ENCODE data around the gene RNF5. TPM values are rescaled to one million over a fixed set of nuclear protein-coding genes. Genes with fewer than 3 reads are reported as not detected.
"Not testable (repeated sequence)": the region's sequence is repeated elsewhere in the genome, so short reads cannot be mapped to it uniquely, and the experiment has no call there.

The RNF5 gene
- total RNA-seq, 4 donors from 2014 or later = 20.8 to 59.0 (median 40.8) TPM

GRCh38 chr6:32191696-32192607 lies 13.7 kb downstream of the RNF5 start:
- H3K27ac ChIP-seq = peak overlapping the region; percentile 95 to 99 (median 98)
- peaks cover 6 to 13% (median 9%) of the 10 kb centered on the region in 3 donors for H3K36me3 ChIP-seq
- DNase-seq = no peak
- TF ChIP-seq CTCF (IDR thresholded peaks at IDR 0.05) (no peak), POLR2A (IDR thresholded peaks at IDR 0.05) (no peak)
- WGBS, 2 donors = 56 to 60% methylated on average over 13 to 15 of the region's 15 CpGs
- peaks cover 22 to 87% (median 46%) of the 10 kb centered on the region in 3 donors for H3K4me1 ChIP-seq
- no peaks in the 10 kb centered on the region for H3K9me3 ChIP-seq
- no peaks in the 10 kb centered on the region for H3K27me3 ChIP-seq
- intact Hi-C loops (cut with DNase I) = no loop called here
- peak overlapping the region; percentile 14 to 88 (median 60) for H3K4me3 ChIP-seq

GRCh38 chr6:32192608-32193039 lies 14.4 kb downstream of the RNF5 start, which contains the start of gene GPSM3:
Gene GPSM3, minus strand, starts transcription at chr6:32192643. Its CDS starts 130 bp downstream, at chr6:32192513.
- peak within 1 kb of the TSS; percentile 14 to 88 (median 60) for H3K4me3 ChIP-seq
- 21 to 26% methylated on average over 4 to 5 of the region's 5 CpGs for WGBS, 2 donors
- intact Hi-C loops (cut with DNase I) = no loop called here

GRCh38 chr6:32193096-32193495 lies 14.9 kb downstream of the RNF5 start:
- intact Hi-C loops (cut with DNase I); H3K27me3 ChIP-seq; DNase-seq; H3K9me3 ChIP-seq; H3K36me3 ChIP-seq: not testable (repeated sequence)
- Histone ChIP-seq H3K4me3 (peak overlapping the region in 3 of 4 donors; percentile 33 to 88 (median 86)), H3K4me1 (peaks cover 17 to 84% (median 39%) of the 10 kb centered on the region in 3 donors), H3K27ac (peak overlapping the region; percentile 95 to 99 (median 98))
- WGBS, 2 donors = 76 to 79% methylated on average over 12 to 13 of the region's 13 CpGs

More at GRCh38 chr6:32192608-32193039, 14.4 kb downstream of the RNF5 start, which contains the start of gene GPSM3:
- no peak for DNase-seq
- Histone ChIP-seq H3K4me1 (peaks cover 22 to 87% (median 44%) of the 10 kb centered on the region in 3 donors), H3K27ac (peak within 1 kb of the TSS; percentile 95 to 99 (median 98)), H3K9me3 (no peaks in the 10 kb centered on the region), H3K27me3 (no peaks in the 10 kb centered on the region), H3K36me3 (peaks cover 0 to 7% (median 2%) of the 10 kb centered on the region in 3 donors)
- TF ChIP-seq CTCF (IDR thresholded peaks at IDR 0.05) (no peak), POLR2A (IDR thresholded peaks at IDR 0.05) (peak in 1 of 4 donors; percentile 46)

- WGBS, 2 donors = 87 to 100% methylated on average over 2 to 4 of the region's 4 CpGs
- intact Hi-C loops (cut with DNase I) = no loop called here
- Histone ChIP-seq H3K27me3 (no peaks in the 10 kb centered on the region), H3K4me3 (no peak overlapping the region), H3K36me3 (no peaks in the 10 kb centered on the region), H3K9me3 (no peaks in the 10 kb centered on the region), H3K4me1 (peaks cover 5 to 71% (median 33%) of the 10 kb centered on the region in 3 donors), H3K27ac (peak overlapping the region; percentile 84 to 100 (median 99))
- TF ChIP-seq POLR2A (IDR thresholded peaks at IDR 0.05) (no peak), CTCF (IDR thresholded peaks at IDR 0.05) (no peak)
- no peak for DNase-seq
Observed at GRCh38 chr6:32194388-32194787, 16.2 kb downstream of the RNF5 start.

- H3K36me3 ChIP-seq = no peaks in the 10 kb centered on the region
- H3K4me1 ChIP-seq = peaks cover 5 to 69% (median 33%) of the 10 kb centered on the region in 3 donors
- DNase-seq = no peak
- H3K27me3 ChIP-seq = no peaks in the 10 kb centered on the region
- intact Hi-C loops (cut with DNase I) = no loop called here
- TF ChIP-seq POLR2A (IDR thresholded peaks at IDR 0.05) = peak in 3 of 4 donors; percentile 22 to 82 (median 29)
- peak in 3 of 6 experiments; percentile 49 to 60 (median 50) for TF ChIP-seq CTCF (IDR thresholded peaks at IDR 0.05)
- H3K4me3 ChIP-seq = peak overlapping the region; percentile 20 to 96 (median 81)
- WGBS, 2 donors = 16 to 64% methylated on average over 4 to 15 of the region's 15 CpGs
- H3K9me3 ChIP-seq = no peaks in the 10 kb centered on the region
- peak overlapping the region; percentile 84 to 100 (median 99) for H3K27ac ChIP-seq
Observed at GRCh38 chr6:32194825-32195651, 16.8 kb downstream of the RNF5 start.

All from esophagus squamous epithelium (tissue), 5 donors.